ENCODE data around the gene ELL2.
"Not testable (repeated sequence)": the region's sequence is repeated elsewhere in the genome, so short reads cannot be mapped to it uniquely, and the experiment has no call there.

The ELL2 gene

GRCh38 chr5:95856501-95856981, 105.1 kb downstream of the ELL2 start:
- POLR2A ChIA-PET (ENCODE audit: low non-redundant PET), result interaction anchor here (0.5 to 0.6 kb wide), 2 partner anchors 13 to 30 kb away, joined by 3 to 4 read pairs; no protein-coding TSS in a partner anchor
- DNase-seq (ENCODE audit: low spot score), result no peak
- no peak overlapping the region for H3K27ac ChIP-seq
- no peak for TF ChIP-seq CTCF (conservative IDR thresholded peaks at IDR 0.05; ENCODE audit: low read depth)
- CTCF ChIA-PET, result interaction anchor here (0.6 to 1.3 kb wide), 6 partner anchors 9 to 827 kb away, joined by 3 to 5 read pairs (median 4); no protein-coding TSS in a partner anchor

GRCh38 chr5:95853490-95853889, 108.2 kb downstream of the ELL2 start:
- DNase-seq (ENCODE audit: low spot score), result no peak
- ChIA-PET CTCF (interaction anchor here (0.6 to 2.7 kb wide), 3 partner anchors 73 to 189 kb away, joined by 4 to 16 read pairs (median 5); partner anchors contain the start of gene ELL2), POLR2A (ENCODE audit: low non-redundant PET) (no interaction called here)
- TF ChIP-seq CTCF (conservative IDR thresholded peaks at IDR 0.05; ENCODE audit: low read depth), result no peak
- H3K27ac ChIP-seq, result no peak overlapping the region

GRCh38 chr5:95852567-95852966, 109.1 kb downstream of the ELL2 start:
- DNase-seq (ENCODE audit: low spot score), result no peak
- no peak for TF ChIP-seq CTCF (conservative IDR thresholded peaks at IDR 0.05; ENCODE audit: low read depth)
- ChIA-PET POLR2A (ENCODE audit: low non-redundant PET) (no interaction called here), CTCF (interaction anchor here (1.6 to 2.7 kb wide), 2 partner anchors 72 to 188 kb away, joined by 5 to 16 read pairs; no protein-coding TSS in a partner anchor)
- no peak overlapping the region for H3K27ac ChIP-seq

GRCh38 chr5:95851141-95851540, 110.5 kb downstream of the ELL2 start:
- CTCF ChIA-PET, result interaction anchor here (4.4 kb wide), 1 partner anchor 70 kb away, joined by 36 read pairs; no protein-coding TSS in a partner anchor
- H3K27ac ChIP-seq; POLR2A ChIA-PET (ENCODE audit: low non-redundant PET); DNase-seq (ENCODE audit: low spot score): not testable (repeated sequence)

- ChIA-PET CTCF (interaction anchor here (0.7 to 4.4 kb wide), 5 partner anchors 19 to 138 kb away, joined by 3 to 36 read pairs (median 4); no protein-coding TSS in a partner anchor), POLR2A (ENCODE audit: low non-redundant PET) (no interaction called here)
- no peak overlapping the region for H3K27ac ChIP-seq
- TF ChIP-seq CTCF (conservative IDR thresholded peaks at IDR 0.05; ENCODE audit: low read depth), result no peak
- DNase-seq (ENCODE audit: low spot score), result no peak
These were observed 111.2 kb downstream of the ELL2 start for GRCh38 chr5:95850391-95850894.

- no peak for TF ChIP-seq CTCF (conservative IDR thresholded peaks at IDR 0.05; ENCODE audit: low read depth)
- no peak overlapping the region for H3K27ac ChIP-seq
- POLR2A ChIA-PET (ENCODE audit: low non-redundant PET), result no interaction called here
- CTCF ChIA-PET, result interaction anchor here (0.6 to 4.4 kb wide), 8 partner anchors 11 to 750 kb away, joined by 3 to 36 read pairs (median 4); partner anchors contain the start of gene ELL2
- no peak for DNase-seq (ENCODE audit: low spot score)
These were observed 113.0 kb downstream of the ELL2 start for GRCh38 chr5:95848701-95849100.

GRCh38 chr5:95847261-95847592, 114.4 kb downstream of the ELL2 start:
- POLR2A ChIA-PET (ENCODE audit: low non-redundant PET), result no interaction called here

More at GRCh38 chr5:95847261-95847592, 114.4 kb downstream of the ELL2 start:
- H3K27ac ChIP-seq, result no peak overlapping the region
- TF ChIP-seq CTCF (conservative IDR thresholded peaks at IDR 0.05; ENCODE audit: low read depth), result peak; percentile 61
- no peak for DNase-seq (ENCODE audit: low spot score)
- CTCF ChIA-PET, result interaction anchor here (0.7 to 4.4 kb wide), 9 partner anchors 10 to 771 kb away, joined by 3 to 36 read pairs (median 3); partner anchors contain the start of genes ARSK, RFESD and SKIC3

Data from RWPE1 (cell line).